ENCODE measurements around the gene MED14.

Gene MED14

GRCh38 chrX:40663078-40663740, 72.1 kb downstream of the MED14 start:
- no peak for DNase-seq

- DNase-seq, result no peak
These were observed 73.9 kb downstream of the MED14 start for GRCh38 chrX:40661489-40661888.

GRCh38 chrX:40660381-40660780, 75.0 kb downstream of the MED14 start:
- DNase-seq, result no peak

GRCh38 chrX:40653535-40653934, 81.8 kb downstream of the MED14 start:
- no peak for DNase-seq

GRCh38 chrX:40652664-40653063, 82.7 kb downstream of the MED14 start:
- no peak for DNase-seq

GRCh38 chrX:40651620-40652223, 83.6 kb downstream of the MED14 start:
- DNase-seq, result peak; percentile 55

- peak; percentile 91 for DNase-seq
These were observed 87.8 kb downstream of the MED14 start, which contains the start of gene CXorf38 for GRCh38 chrX:40647307-40648197. TSS of gene CXorf38 (minus strand) at chrX:40647561. CDS start at chrX:40647520, 41 bp downstream.

GRCh38 chrX:40646489-40647306, 88.6 kb downstream of the MED14 start:
- peak; percentile 16 for DNase-seq

- peak; percentile 25 for DNase-seq
These were observed 90.5 kb downstream of the MED14 start for GRCh38 chrX:40644821-40645358.

GRCh38 chrX:40644176-40644575, 91.2 kb downstream of the MED14 start:
- no peak for DNase-seq

- DNase-seq, result no peak
These were observed 97.7 kb downstream of the MED14 start for GRCh38 chrX:40637687-40638086.

- no peak for DNase-seq
These were observed 103.1 kb downstream of the MED14 start for GRCh38 chrX:40632199-40632598.

GRCh38 chrX:40628506-40628905, 106.8 kb downstream of the MED14 start:
- no peak for DNase-seq

GRCh38 chrX:40625294-40625693, 110.0 kb downstream of the MED14 start:
- DNase-seq, result no peak

- DNase-seq, result no peak
These were observed 111.7 kb downstream of the MED14 start for GRCh38 chrX:40623665-40624064.

- DNase-seq, result no peak
These were observed 112.2 kb downstream of the MED14 start, which contains the start of gene MPC1L for GRCh38 chrX:40623139-40623536. TSS of gene MPC1L (plus strand) at chrX:40623428. CDS start at chrX:40623566, 138 bp downstream.

- DNase-seq, result no peak
These were observed 112.7 kb downstream of the MED14 start for GRCh38 chrX:40622479-40623138.

GRCh38 chrX:40617566-40617965, 117.8 kb downstream of the MED14 start:
- no peak for DNase-seq

- no peak for DNase-seq
These were observed 119.4 kb downstream of the MED14 start for GRCh38 chrX:40615976-40616375.

- no peak for DNase-seq
These were observed 122.8 kb downstream of the MED14 start for GRCh38 chrX:40612511-40612910.

- DNase-seq, result no peak
These were observed 128.0 kb downstream of the MED14 start for GRCh38 chrX:40607381-40607780.

GRCh38 chrX:40603446-40603845, 131.9 kb downstream of the MED14 start:
- no peak for DNase-seq
